H1 (cell line): Measurements from ENCODE around the gene BIRC5. TPM values are rescaled to one million over a fixed set of nuclear protein-coding genes. Genes with fewer than 3 reads are reported as not detected.

Experiments used
- RNF2 ChIP-seq: fragments of 200-900, 300-1000 bp; sonication (generic); IDR thresholded peaks from 2 replicates; pipeline ENCODE4 v1.7.1; 2016; ENCODE audit warnings: borderline replicate concordance, low read depth, mild to moderate bottlenecking, antibody characterized with exemption, low read length; ENCODE audit not compliant: poor library complexity, severe bottlenecking; ENCODE audit errors: missing control alignments
- polyA plus RNA-seq, 7 experiments: library from polyadenylated mRNA; depleted of rRNA in 3 of 7; stranded (reverse) in 5 of 7; unstranded in 2 of 7; fragments of >200 nt in 5 of 7; fragments of 200-250 nt in 2 of 7; gene quantifications; 1 replicate in 5 of 7; 2 replicates in 1 of 7; 4 replicates in 1 of 7; pipeline versions ENCODE4 v1.2.1 to v1.2.3, GENCODE V29; 2011 to 2013; ENCODE audit warnings: missing spikeins in 2 of 7, mixed read lengths in 2 of 7
- total RNA-seq: library from RNA; stranded (reverse); fragmentation: NEBNext Ultra II Directional; extraction: Animal tissue kit (Norgen Biotek cat#: 25700); gene quantifications from 2 replicates; pipeline ENCODE4 v1.2.1, GENCODE V29; 2021

BIRC5 gene
- total and polyA plus RNA-seq, 2 of the 8 experiments (the other 6 are each of a cell fraction or from before 2014, with no cell fraction given) = 42.2 to 108 TPM

DNA sequence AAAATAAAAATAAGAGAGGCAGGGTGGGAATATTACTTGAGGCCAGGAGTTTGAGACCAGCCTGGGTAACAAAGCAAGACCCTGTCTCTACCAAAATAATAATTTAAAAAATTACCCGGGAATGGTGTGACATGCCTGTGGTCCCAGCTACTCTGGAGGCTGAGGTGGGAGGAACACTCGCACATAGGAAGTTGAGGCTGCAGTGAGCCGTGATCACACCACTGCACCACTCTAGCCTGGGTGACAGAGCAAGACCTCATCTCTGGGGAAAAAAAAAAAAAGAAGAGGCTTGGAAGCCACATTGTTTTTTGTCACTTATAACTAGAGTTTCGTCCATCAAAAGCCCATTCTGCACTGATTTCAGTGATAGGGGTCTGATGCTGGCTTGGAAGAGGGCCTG is 14.1 kb downstream of the BIRC5 start (continued):
- no peak for TF ChIP-seq RNF2
